Measurements from ENCODE around the gene SENP8.

SENP8 gene

DNA sequence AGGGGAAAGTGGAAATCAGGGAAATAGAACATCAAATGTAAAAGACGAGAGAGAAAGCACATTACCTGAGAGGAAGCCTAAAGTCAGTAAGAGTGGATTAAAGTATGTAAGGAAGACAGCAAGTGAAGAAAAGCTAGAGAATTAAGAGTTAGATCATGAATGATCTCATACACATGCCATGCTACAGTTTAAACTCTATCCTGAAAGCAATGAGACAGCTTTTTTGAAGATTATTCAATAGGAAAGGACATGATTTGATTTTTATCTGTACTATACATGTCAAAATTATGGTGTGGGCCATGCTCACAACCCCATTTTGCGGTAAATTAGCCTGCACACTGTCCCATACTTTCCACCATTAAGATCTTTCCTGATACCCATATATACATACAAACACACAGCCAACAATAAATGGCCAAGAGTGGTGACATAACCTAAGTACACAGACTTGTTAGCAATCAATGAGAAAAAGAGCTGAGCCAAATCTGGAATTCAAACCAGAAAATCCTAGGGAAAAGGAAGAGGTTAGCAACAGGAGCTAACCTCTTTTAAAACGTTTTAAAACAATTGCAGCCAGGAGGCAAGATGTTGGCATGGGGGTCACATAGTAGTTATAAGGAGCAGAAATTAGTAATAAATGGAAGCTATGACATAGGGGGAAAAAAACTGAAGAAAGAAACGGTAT is 4.7 kb upstream of the SENP8 start:
- no peak for DNase-seq (ENCODE audit: low read depth)

DNA sequence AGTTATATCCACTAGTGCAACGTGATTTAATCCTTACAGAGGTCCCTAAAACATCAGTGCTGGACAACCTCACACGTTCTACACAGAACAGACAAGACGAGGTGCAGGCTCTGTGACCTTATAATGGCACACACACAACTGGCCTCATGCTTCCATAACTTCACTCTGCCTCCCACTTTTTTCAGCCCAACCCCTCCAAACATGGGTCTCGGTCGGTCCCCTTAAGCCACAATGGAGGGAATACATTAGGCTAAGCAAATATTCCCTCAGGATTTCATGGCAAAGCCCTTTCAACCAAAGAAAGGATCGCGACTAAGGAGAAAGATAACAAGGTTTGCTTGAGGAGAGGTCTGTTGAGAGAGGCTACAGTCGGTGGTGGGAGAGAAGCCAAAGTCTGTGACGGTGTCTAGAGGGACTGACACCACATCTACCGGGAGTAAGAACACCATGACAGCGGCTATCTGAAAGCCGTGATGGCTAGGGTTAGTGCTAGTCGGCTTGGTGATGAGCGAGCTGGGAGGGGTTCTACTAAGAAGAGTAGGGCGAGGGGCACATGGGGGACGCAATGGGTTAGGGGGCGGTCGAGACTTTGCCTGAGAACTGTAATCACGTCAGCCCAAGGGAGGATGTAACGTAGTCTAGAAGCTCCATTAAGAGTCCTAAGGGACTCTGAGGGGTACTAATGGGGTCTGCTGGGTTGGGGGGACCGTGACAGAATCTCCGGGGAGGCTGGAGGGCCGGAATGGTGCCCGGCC is 1.3 kb upstream of the SENP8 start:
- no peak for DNase-seq (ENCODE audit: low read depth)

DNA sequence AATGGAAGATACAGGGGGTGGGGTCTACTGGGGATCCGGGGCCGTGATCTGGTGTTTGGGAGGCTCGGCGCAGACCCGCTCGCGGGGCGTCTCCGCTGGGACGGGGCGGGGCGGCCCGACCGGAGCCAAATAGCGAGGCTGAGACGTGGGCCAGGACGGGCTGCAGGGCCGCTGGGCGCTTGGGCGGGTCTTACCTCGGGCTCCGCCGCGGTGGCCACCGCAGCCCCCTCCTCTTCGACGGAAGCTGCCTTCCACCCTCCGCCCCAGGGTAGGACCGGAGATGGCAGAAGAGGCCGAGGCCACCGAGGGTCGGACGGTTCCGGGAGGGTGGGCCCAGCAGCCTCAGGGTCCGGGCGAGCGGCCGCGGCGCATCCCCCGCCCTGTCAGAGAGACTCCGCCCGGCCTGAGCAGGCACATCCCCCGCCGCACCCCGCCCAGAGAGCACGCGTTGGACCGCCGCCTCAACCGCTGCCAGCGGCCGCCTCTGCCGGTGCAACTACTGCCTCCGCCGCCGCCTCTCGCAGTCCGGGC is 652 bp upstream of the SENP8 start:
- no peak for DNase-seq (ENCODE audit: low read depth)

DNA sequence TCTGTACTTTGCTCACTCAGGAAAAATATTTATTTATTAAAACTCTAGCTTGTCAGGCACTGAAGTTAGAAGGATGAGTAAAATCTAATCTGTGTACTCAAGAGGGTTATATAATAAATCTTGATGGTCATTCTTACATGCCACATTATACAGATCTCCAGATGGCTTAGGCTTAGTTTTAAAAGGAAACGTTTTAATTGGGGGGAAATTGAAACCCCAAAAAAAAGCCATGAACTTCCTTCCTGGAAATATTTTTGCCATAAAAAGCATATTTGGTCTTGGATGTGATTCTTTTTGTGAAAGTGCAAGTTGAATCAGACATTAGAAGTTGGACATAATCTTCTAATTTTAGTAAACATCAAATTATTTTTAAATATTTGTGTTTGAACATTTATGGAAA is 6.0 kb downstream of the SENP8 start:
- DNase-seq (ENCODE audit: low read depth): no peak

DNA sequence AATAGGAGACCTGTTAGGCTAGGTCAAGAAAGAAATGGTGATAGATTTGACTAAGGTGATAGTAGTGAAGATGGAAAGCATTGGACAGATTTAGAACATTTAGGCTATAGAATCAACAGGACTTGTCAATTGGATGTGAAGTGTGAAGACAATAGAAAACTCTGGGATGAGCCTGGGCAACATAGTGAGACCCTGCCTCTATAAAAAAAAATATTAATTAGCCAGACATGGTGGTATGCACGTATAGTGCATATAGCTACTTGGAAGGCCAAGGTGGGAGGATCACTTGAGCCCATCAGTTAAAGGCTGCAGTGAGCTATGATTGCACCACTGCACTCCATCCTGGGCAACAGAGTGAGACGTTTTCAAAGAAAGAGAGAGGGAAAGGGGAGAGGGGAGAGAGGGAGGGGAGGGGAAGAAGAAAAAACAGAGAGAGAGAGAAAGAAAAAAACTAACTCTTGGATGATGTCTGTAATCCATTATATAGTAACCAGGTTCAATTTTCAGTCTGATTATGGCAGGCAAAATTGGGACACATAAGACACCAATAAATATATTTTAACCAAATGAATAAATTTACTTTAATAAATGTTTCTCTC is 9.6 kb downstream of the SENP8 start:
- no peak for DNase-seq (ENCODE audit: low read depth)

DNA sequence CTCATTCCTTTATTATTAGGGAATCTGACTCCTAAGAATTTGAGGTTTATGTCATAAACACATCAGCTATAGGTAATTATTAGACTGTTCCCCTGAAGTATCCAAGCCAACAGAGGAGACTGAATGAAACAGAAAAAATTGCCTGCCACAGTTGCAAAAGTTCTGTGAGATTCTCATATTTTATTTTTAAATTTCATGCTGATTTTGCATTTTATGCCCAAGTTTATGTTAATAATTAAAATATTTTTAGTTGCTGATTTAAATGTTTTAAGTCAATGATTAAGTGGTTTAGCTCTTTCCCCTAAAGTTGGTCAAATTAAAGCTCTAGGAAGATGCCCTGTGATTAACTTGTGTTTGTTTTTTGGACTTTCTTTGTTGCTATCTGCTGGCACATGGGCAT is 10.2 kb downstream of the SENP8 start:
- no peak for DNase-seq (ENCODE audit: low read depth)

DNA sequence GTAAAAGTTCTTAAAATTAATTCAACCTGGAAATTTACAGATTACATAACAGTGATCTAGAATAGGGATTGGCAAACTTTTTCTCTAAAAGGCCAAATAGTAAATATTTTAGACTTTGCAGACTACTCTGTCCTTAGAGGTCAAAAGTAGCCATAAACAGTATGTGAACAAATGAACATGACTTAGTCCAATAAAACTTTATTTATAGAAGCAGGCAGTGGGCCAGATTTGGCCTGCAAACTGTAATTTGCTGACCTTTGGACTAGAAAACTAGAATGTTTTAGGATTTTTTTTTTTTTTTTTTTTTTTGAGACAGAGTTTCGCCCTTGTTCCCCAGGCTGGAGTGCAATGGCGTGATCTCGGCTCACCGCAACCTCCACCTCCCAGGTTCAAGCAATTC is 12.1 kb downstream of the SENP8 start:
- no peak for DNase-seq (ENCODE audit: low read depth)

DNA sequence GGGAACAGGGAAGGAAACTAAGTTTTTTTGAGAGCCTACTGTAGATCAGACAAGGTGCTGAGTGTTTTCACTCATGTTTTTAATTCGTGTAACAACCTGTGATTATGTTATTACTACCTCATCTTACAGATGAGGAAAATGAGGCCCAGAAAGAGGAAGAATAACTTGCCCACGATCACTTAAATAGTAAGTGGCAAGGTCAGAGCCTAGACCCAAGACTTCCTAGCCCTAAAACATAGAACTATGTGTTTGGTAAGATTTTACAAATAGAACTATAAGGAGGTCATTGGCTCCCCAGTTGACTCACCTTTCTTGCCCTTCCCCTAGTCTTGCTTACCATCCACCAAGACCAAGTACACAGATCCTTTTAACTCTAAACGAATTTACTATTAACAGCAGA is 13.7 kb downstream of the SENP8 start:
- no peak for DNase-seq (ENCODE audit: low read depth)

DNA sequence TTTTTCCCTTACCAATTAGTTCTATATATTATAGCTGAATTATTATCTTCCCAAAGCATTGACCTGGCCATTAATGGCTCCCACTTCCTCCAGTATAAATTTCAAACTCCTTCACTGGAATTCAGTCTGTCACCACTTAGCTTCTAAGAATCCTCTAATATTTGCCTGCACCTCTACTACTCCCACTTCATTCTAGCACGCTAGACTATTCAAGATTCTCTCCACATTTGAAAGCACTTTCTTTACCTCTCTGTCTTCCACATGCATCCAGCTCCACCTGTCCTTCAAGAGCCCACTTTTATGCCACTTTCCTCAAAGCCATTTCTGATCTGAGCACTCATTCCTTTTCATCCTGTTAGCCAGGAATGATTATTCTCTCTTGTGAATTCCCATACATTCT is 15.0 kb downstream of the SENP8 start:
- DNase-seq (ENCODE audit: low read depth): no peak

DNA sequence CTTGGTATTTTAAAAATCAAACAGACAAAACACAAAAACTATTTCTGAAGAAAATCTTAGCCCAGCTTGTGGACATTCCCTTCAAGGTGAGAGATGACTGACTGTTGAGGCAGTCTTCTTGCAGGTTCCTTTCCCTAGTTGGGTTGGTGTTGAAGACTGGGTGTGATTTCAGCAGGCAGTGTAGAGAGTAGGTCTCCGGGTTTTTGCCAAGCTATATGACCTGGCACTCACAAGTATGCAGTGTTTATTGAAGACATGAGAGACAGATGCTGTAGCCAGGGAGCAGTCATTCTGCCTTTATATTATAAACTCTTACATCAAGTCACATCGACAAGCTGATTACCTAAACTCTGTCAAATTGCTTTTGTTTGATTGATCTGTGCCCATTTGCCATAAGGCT is 17.5 kb downstream of the SENP8 start:
- no peak for DNase-seq (ENCODE audit: low read depth)

DNA sequence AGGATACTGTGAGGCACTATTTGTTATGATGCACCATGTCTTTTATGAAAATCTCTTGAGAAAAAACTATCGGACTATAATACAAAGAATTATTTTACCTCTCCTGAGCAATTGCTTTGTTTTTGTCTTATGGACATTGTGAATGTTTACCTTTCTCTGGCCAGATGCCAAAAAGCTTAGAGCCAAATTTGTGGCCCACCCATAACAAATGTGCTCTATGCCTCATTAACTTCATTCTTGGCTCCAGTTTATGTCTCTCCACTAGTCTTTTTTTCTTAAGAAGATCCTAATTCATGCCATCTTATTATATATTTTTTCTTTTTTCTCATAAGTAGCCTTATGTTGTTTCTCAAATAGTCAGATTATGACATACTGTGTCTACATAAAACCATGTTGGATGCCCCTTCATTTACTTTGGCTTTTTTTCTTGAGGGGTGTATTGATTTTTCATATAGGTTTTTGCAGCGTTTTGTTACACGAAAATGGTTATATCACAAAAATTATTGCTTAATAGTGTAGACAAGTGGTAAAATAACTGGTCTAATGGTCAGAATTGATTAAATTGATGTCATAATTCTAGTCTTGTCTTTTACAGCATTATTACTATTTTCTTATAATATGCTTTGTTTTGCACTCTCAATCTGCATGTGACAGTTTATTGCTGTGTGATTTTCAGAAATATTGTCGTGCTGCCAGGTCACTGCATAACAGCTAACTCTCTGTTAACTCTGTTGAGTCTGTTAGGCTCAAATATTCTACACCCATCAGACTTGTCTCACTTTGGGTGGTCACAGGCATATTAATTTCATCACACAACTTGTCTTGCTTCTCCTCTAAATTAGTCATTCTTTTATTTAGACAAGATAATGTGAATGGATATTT is 18.2 kb downstream of the SENP8 start:
- no peak for DNase-seq (ENCODE audit: low read depth)

DNA sequence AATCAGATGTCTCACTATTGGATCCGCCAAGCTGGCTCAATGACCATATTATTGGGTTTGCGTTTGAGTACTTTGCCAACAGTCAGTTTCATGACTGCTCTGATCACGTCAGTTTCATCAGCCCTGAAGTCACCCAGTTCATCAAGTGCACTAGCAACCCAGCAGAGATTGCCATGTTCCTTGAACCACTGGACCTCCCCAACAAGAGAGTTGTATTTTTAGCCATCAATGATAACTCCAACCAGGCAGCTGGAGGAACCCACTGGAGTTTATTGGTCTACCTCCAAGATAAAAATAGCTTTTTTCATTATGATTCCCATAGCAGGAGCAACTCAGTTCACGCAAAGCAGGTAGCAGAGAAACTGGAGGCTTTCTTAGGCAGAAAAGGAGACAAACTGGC is 21.5 kb downstream of the SENP8 start:
- no peak for DNase-seq (ENCODE audit: low read depth)

DNA sequence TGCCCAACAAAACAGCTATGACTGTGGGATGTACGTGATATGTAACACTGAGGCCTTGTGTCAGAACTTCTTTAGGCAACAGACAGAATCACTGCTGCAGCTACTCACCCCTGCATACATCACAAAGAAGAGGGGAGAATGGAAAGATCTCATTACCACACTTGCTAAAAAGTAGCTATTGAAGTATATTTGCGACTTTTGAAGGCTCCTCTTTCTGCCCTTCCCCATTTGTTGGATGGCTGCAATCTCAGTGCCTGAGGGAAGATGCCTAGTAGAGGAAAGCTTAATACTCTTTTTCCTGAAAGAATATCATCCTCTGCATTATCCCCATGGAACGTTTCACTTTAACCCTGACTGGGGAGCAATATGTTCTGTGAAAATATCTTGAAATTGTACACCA is 21.9 kb downstream of the SENP8 start:
- no peak for DNase-seq (ENCODE audit: low read depth)

DNA sequence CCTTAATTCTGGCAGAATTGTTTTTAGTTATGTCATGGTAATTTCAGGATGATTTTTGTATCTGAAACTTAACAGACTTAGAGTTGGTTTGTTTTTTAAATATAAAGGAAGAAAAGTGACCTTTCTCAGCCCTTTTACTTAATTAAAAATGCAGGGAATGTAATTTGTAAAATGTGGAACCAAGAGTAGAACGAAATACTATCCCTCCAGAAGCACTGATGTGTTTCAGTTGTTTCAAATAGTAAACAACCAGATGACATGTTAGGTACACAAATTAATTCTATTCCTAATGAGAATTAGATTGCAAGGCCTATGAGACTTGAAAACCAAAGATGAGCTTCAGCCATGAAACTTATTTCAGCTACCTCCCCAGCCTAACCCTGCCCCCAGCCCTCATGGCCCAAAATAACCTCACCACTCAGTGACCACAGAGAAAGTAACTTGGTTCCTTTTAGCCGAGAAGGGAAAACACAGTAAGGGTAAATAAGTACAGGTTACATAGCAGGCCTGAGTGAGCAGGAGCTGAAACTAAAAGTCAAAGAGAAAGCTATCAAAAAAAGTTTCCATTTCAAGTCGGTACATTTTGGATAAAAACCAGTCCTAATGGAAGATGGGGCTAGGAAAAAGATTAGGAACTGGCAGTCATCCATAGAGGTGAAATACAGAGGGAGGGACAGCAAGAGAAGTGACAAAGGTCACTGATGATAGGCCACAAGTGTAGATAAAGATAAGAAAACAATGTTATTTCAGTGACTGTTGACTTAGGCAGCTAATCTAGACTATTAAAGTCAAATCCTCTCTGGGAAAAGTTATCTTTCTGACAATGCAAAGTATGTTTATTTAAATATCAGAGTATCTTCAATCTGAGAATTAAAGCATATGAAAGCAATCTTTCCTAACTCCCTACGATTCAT is 23.2 kb downstream of the SENP8 start:
- no peak for DNase-seq (ENCODE audit: low read depth)

DNA sequence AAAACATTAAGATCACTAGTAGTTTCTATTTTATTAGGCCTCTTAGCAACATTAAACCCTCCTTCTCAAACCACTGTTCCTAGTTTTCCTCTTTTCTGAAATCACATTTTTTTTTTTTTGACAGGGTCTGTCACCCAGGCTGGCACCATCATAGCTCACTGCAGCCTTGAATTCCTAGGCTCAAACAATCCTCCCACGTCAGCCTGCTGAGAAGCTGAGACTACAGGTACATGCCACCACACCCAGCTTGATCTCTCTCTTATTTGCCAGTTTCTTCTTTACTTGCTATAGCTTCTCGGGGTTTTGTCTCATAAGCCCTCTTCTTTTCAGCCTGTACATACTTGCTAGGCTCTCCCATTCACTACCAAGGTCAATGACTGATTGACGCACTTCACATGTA is 28.0 kb downstream of the SENP8 start:
- DNase-seq (ENCODE audit: low read depth): no peak

DNA sequence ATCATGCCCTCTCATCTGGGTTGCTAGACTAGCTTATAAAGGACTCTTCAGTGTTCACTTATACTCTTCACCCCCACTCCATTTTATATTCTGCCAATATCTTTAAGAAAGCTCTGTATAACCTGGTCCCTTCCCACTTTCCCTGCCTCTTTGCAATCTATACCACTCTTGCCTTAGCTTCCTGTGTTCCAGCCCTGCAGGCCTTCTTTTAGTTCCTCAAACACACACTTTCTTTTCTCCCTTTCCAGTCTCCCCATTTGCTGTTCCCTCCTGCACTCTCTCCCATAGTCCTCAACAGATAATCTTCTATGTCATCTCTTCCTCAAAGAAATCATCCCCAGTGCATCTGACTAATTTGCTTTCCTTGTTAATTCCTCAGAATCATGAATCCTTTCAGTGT is 28.7 kb downstream of the SENP8 start:
- no peak for DNase-seq (ENCODE audit: low read depth)

DNA sequence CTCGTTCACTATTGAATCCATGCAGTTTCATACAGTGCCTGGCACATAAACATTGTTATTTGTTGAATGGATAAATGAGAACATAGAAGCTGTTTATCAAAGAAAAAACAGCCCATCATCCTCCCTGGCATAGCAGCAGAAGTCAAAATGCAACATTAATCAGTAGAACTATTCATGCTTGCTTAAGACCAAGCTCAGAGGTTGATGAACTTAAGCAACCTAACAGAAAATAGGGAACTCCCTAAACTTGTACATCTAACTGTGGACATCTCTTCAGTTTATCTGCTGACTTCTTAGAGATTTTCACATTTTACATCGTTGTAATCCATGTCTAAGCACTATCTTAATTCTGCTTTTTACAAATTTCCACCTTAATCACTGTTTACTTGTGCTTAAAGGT is 29.2 kb downstream of the SENP8 start:
- no peak for DNase-seq (ENCODE audit: low read depth)

DNA sequence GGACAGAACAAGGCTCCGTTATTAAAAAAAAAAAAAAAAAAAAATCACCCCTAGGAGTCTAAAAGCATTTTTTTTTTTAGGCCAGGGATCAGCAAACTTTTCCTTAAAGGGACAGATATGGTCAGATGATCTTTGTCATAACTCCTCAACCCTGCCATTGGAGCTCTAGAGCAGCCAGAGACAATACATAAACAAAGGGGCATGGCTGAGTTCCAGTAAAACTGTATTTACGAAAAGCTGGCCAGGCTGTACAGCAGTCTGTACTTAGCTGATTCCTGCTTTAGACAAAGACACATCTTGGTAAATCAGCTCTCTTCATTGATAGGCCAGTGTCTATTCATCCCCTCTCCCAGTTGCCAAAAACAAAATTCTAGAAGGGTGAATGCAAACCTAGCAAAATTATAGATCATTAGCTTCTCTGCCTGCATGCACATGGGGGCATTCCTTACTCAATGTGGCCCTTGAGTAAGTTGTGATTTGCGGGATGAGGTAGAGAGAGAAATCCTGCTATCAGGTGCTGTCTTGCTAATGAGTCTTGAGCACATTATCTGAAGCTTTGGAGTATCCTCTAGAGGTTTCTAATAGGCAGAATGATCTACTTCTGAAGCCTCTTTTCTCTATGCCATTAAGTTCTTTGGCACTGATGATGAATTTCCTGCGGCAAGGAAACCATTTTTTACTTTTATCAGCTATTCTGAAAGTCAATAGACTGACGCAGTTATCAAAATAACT is 35.2 kb downstream of the SENP8 start:
- no peak for DNase-seq (ENCODE audit: low read depth)

DNA sequence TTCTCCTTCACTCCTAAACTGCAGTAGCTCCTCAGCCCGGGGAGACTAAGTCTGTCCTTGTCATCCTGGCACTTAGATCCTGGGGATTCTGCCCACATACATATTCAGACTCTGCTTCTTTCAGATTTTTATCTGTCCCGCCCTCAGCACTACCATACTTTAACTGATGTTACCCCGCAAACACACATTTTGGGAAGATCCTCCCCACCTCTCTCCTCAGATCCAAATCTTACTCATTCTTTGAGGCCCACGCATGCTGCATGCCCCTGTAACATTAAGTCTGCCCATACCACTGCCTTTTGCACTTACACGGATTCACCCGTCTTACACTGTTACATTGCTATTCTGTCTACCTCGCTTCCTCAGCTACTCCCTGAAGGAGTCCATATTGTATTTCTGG is 36.1 kb downstream of the SENP8 start:
- no peak for DNase-seq (ENCODE audit: low read depth)

DNA sequence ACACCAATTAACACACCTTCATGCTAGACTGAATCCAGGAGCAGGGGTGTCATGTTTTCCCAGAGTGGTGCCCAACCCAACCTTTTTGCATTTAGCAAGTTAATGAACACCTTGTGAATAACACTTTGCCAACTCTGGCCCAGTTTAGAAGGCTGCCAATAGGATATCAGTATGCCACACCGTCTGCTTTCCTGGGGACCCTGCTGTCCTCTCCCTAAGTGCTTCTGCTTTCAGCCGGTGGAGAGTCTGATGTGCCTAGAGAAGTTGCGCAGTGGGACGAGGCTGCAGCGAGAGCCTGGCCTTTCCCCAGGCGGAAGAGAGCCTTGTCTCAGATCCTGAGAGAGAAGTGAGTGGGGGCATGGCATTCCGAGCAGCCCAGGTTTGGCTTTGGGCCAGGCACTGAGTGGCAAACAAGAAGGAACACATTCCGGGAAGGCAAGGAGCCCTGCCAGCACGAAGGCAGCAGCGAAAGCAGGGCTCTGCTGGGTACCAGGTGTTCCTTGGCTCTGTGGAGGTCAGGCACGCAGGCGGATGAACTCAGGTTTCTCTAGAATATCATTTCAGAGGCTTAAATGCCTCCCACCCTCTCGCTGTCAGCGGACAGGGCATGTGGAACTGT is 36.9 kb downstream of the SENP8 start:
- no peak for DNase-seq (ENCODE audit: low read depth)
